BLaER1 treated with 17β-estradiol and CSF1 and Interleukin-3, amounts not matched to agents 10 nM and 100 nM (cell line): ENCODE results near the gene UFD1.
A peak's percentile ranks its signal among the peaks of the same experiment; 100 is the strongest.

Source experiments
- H3K27ac ChIP-seq, 11 experiments: shearing (Covaris generic); formaldehyde crosslinking; 2 replicates each; pipeline ENCODE4 v1.8.1; 2022
- H3K27me3 ChIP-seq, 11 experiments: shearing (Covaris generic); formaldehyde crosslinking; 2 replicates each; pipeline ENCODE4 v1.8.1; 2022
- H3K36me3 ChIP-seq, 11 experiments: shearing (Covaris generic); formaldehyde crosslinking; 2 replicates each; pipeline ENCODE4 v1.8.1; 2022
- H3K4me1 ChIP-seq, 10 experiments: shearing (Covaris generic); formaldehyde crosslinking; 2 replicates each; pipeline ENCODE4 v1.8.1; 2022
- H3K4me2 ChIP-seq, 11 experiments: shearing (Covaris generic); formaldehyde crosslinking; 2 replicates each; pipeline ENCODE4 v1.8.1; 2022
- H3K4me3 ChIP-seq, 10 experiments: shearing (Covaris generic); formaldehyde crosslinking; 2 replicates each; pipeline ENCODE4 v1.8.1; 2022
- H3K9ac ChIP-seq, 11 experiments: shearing (Covaris generic); formaldehyde crosslinking; 2 replicates each; pipeline ENCODE4 v1.8.1; 2022
- H3K9me3 ChIP-seq, 11 experiments: shearing (Covaris generic); formaldehyde crosslinking; replicated peaks in 1 of 11; 2 replicates each; pipeline ENCODE4 v1.8.1; 2022
- H4K20me1 ChIP-seq, 11 experiments: shearing (Covaris generic); formaldehyde crosslinking; 2 replicates each; pipeline ENCODE4 v1.8.1; 2022
- Cebpa-rat ChIP-seq, 11 experiments: shearing (Covaris generic); IDR thresholded peaks; 2 replicates each; pipeline ENCODE4 v1.8.1; 2022

Gene UFD1

DNA sequence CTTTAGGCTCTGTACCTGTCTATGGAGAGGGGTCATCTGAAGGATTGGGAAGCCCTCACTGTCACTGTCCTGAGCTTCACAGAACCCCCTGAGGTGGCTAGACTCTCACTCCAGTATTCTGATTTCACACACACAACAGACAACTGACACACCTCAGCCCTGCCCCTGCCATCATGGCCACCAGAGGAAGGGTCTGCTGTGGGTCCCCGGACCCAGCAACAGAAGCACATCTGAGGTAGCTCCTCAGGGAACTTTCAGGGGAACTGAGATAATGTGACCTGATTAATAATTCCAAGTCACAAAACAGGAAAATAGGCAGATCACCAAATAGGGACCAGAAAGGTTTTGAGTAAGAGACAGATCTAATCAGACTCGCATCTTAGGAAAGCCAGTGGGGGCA is 24.0 kb downstream of the UFD1 start:
- peaks cover 0 to 35% (median 0%) of the 10 kb centered on the region in 11 experiments; a peak in 4 of 22 replicates for H4K20me1 ChIP-seq
- no peak overlapping the region for H3K9ac ChIP-seq
- H3K4me2 ChIP-seq = no peak overlapping the region
- H3K9me3 ChIP-seq = no peaks in the 10 kb centered on the region
- no peak for TF ChIP-seq Cebpa-rat (IDR thresholded peaks at IDR 0.05)
- H3K36me3 ChIP-seq = peaks cover 92 to 100% (median 98%) of the 10 kb centered on the region in 11 experiments
- no peaks in the 10 kb centered on the region for H3K27me3 ChIP-seq
- peaks cover 0 to 13% (median 0%) of the 10 kb centered on the region in 10 experiments; a peak in 6 of 20 replicates for H3K4me1 ChIP-seq
- H3K27ac ChIP-seq = no peak overlapping the region
- no peak overlapping the region for H3K4me3 ChIP-seq

GRCh38 chr22:19454156-19454555 is 24.8 kb downstream of the UFD1 start:
- Histone ChIP-seq H3K36me3 (peaks cover 84 to 100% (median 97%) of the 10 kb centered on the region in 11 experiments), H3K27me3 (no peaks in the 10 kb centered on the region), H3K9me3 (no peaks in the 10 kb centered on the region), H3K27ac (no peak overlapping the region), H3K9ac (no peak overlapping the region), H3K4me2 (no peak overlapping the region), H4K20me1 (peaks cover 0 to 35% (median 0%) of the 10 kb centered on the region in 11 experiments; a peak in 4 of 22 replicates), H3K4me1 (peaks cover 0 to 16% (median 4%) of the 10 kb centered on the region in 10 experiments; a peak in 16 of 20 replicates), H3K4me3 (no peak overlapping the region)
- TF ChIP-seq Cebpa-rat (IDR thresholded peaks at IDR 0.05) = no peak

- Histone ChIP-seq H3K9ac (no peak overlapping the region), H3K4me3 (no peak overlapping the region), H3K4me2 (no peak overlapping the region), H3K9me3 (no peaks in the 10 kb centered on the region), H3K4me1 (peaks cover 3 to 20% (median 9%) of the 10 kb centered on the region in 10 experiments; a peak in 19 of 20 replicates), H3K36me3 (peaks cover 84 to 100% (median 95%) of the 10 kb centered on the region in 11 experiments), H4K20me1 (peaks cover 0 to 35% (median 0%) of the 10 kb centered on the region in 11 experiments; a peak in 4 of 22 replicates), H3K27me3 (no peaks in the 10 kb centered on the region), H3K27ac (no peak overlapping the region)
- TF ChIP-seq Cebpa-rat (IDR thresholded peaks at IDR 0.05) = no peak
These were observed 25.3 kb downstream of the UFD1 start for GRCh38 chr22:19453718-19454117.

GRCh38 chr22:19451570-19451969 is 27.4 kb downstream of the UFD1 start:
- peaks cover 63 to 80% (median 75%) of the 10 kb centered on the region in 11 experiments for H3K36me3 ChIP-seq

GRCh38 chr22:19450363-19451175 is 28.4 kb downstream of the UFD1 start:
- H3K9me3 ChIP-seq = no peaks in the 10 kb centered on the region
- no peak overlapping the region for H3K4me3 ChIP-seq
- H3K36me3 ChIP-seq = peaks cover 53 to 78% (median 65%) of the 10 kb centered on the region in 11 experiments

More at GRCh38 chr22:19451570-19451969, 27.4 kb downstream of the UFD1 start:
- Histone ChIP-seq H3K9ac (no peak overlapping the region), H3K9me3 (no peaks in the 10 kb centered on the region), H4K20me1 (peaks cover 0 to 34% (median 4%) of the 10 kb centered on the region in 11 experiments; a peak in 12 of 22 replicates), H3K4me1 (peaks cover 12 to 31% (median 19%) of the 10 kb centered on the region in 10 experiments), H3K4me3 (no peak overlapping the region), H3K4me2 (no peak overlapping the region), H3K27me3 (no peaks in the 10 kb centered on the region), H3K27ac (no peak overlapping the region)
- TF ChIP-seq Cebpa-rat (IDR thresholded peaks at IDR 0.05) = no peak

GRCh38 chr22:19449422-19449767 is 29.6 kb downstream of the UFD1 start:
- H3K9ac ChIP-seq = no peak overlapping the region
- no peak overlapping the region for H3K27ac ChIP-seq
- H3K9me3 ChIP-seq = no peaks in the 10 kb centered on the region
- H3K4me3 ChIP-seq = no peak overlapping the region
- no peaks in the 10 kb centered on the region for H3K27me3 ChIP-seq
- peaks cover 31 to 38% (median 33%) of the 10 kb centered on the region in 10 experiments for H3K4me1 ChIP-seq
- no peak for TF ChIP-seq Cebpa-rat (IDR thresholded peaks at IDR 0.05)
- H3K4me2 ChIP-seq = peak overlapping the region in 7 of 11 experiments; percentile 80 to 99 (median 96); a peak in 8 of 22 replicates
- H4K20me1 ChIP-seq = peaks cover 5 to 38% (median 26%) of the 10 kb centered on the region in 11 experiments; a peak in 20 of 22 replicates
- H3K36me3 ChIP-seq = peaks cover 48 to 78% (median 61%) of the 10 kb centered on the region in 11 experiments

More at GRCh38 chr22:19450363-19451175, 28.4 kb downstream of the UFD1 start:
- H3K27me3 ChIP-seq = no peaks in the 10 kb centered on the region
- H3K27ac ChIP-seq = no peak overlapping the region
- no peak overlapping the region for H3K4me2 ChIP-seq
- no peak for TF ChIP-seq Cebpa-rat (IDR thresholded peaks at IDR 0.05)
- H3K4me1 ChIP-seq = peaks cover 22 to 31% (median 28%) of the 10 kb centered on the region in 10 experiments
- H4K20me1 ChIP-seq = peaks cover 0 to 34% (median 14%) of the 10 kb centered on the region in 11 experiments; a peak in 16 of 22 replicates
- no peak overlapping the region for H3K9ac ChIP-seq

GRCh38 chr22:19448739-19449421 is 30.1 kb downstream of the UFD1 start:
- Histone ChIP-seq H3K9ac (peak overlapping the region in 6 of 11 experiments; percentile 88 to 97 (median 96); a peak in 8 of 22 replicates), H3K4me1 (peaks cover 32 to 38% (median 34%) of the 10 kb centered on the region in 10 experiments), H3K36me3 (peaks cover 48 to 78% (median 61%) of the 10 kb centered on the region in 11 experiments), H3K4me2 (peak overlapping the region; percentile 80 to 99 (median 93)), H3K4me3 (peak overlapping the region in 8 of 10 experiments; percentile 90 to 98 (median 96); a peak in 14 of 20 replicates), H3K27ac (peak overlapping the region in 1 of 11 experiments; percentile 91; a peak in 2 of 22 replicates), H3K27me3 (no peaks in the 10 kb centered on the region), H4K20me1 (peaks cover 10 to 40% (median 31%) of the 10 kb centered on the region in 11 experiments; a peak in 21 of 22 replicates), H3K9me3 (no peaks in the 10 kb centered on the region)
- TF ChIP-seq Cebpa-rat (IDR thresholded peaks at IDR 0.05) = no peak

DNA sequence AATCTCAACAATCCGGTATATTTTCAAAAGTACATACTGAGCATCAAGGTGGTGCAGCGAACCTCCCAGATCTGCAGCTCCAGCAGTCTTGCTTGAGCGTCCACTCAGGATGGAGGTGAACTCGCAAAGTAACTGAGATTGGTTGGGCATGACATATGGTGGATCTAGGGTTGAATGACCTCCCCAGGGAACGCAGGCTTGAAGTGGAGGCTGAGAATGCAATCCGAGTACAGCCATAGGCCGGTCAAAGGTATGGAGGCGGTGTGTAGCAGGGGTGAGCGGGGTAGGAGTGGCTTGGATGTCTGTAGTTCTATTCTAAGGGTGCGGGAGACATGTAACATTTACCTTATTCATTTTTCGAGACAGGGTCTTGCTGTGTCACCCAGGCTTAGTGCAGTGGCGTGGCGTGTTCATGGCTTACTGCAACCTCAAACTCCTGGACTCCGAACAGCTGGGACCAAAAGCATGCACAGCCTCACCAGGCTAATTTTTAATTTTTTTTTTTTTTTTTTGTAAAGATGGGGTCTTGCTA is 30.9 kb downstream of the UFD1 start:
- no peak for TF ChIP-seq Cebpa-rat (IDR thresholded peaks at IDR 0.05)
- H3K36me3 ChIP-seq = peaks cover 48 to 78% (median 60%) of the 10 kb centered on the region in 11 experiments
- H3K9ac ChIP-seq = peak overlapping the region; percentile 88 to 97 (median 95)
- H3K9me3 ChIP-seq = no peaks in the 10 kb centered on the region
- peaks cover 18 to 47% (median 38%) of the 10 kb centered on the region in 11 experiments; a peak in 21 of 22 replicates for H4K20me1 ChIP-seq
- peak overlapping the region; percentile 80 to 99 (median 93) for H3K4me2 ChIP-seq
- H3K4me1 ChIP-seq = peaks cover 32 to 38% (median 34%) of the 10 kb centered on the region in 10 experiments
- H3K4me3 ChIP-seq = peak overlapping the region; percentile 84 to 98 (median 94)
- no peaks in the 10 kb centered on the region for H3K27me3 ChIP-seq
- peak overlapping the region; percentile 79 to 94 (median 92); a peak in 21 of 22 replicates for H3K27ac ChIP-seq
